ENCODE data around the gene ITGAV.

The ITGAV gene

DNA sequence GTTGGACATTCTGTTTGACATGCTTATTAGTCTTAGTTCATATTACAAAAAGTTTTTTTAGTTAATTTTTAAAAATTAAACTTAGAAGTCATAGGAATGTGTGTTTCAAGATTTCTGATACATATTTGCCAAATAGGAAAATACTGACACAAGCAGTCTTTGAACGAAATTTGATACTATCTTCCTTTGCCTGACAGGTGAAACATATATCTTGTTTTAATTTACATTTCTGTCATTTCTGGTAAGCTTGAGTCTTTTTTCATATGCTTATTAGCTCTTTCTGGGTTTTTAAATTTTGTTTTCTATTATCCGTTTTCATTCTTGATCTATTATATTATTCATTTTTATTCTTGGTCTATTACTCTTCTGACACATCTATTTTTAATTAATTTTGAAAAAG is 24.5 kb downstream of the ITGAV start:
- DNase-seq: no peak

DNA sequence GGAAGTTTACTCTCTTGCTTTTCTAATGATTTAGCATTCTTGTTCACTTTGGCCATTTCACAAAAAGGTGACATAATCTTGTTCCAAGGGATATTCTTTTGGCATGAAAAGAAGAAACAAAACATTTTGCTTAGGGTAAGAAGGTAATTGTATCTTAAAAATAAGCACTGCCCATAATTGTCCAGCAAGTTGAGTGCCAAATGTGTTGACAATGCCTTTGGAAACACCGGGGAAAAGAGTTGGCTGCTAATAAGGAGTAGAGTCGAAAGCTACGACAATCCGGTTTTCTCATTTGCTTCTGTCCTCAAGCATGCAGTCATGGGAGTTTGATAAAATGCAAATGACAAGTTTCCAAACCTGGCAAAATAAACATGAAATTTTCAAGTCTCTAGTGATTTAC is 27.3 kb downstream of the ITGAV start:
- DNase-seq: no peak

DNA sequence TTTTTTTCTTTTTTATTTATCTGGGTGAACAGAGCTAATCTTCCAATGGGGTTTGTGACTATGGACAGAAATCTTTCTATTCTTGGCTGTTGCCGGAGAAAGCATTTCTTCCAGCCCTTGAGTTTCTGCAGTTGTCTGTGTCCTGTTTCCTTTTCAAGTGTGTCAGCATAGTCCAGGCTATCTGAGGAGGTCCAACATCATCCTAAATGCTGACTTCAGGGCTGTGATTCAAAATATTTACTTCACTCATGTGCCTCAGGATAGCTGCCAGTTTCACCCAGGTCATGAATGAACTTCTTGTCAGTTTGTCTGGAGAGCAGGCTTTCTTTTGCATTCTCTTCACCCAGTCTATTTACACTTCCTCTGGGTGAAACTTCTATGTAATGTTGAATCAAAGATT is 27.9 kb downstream of the ITGAV start:
- DNase-seq: no peak

DNA sequence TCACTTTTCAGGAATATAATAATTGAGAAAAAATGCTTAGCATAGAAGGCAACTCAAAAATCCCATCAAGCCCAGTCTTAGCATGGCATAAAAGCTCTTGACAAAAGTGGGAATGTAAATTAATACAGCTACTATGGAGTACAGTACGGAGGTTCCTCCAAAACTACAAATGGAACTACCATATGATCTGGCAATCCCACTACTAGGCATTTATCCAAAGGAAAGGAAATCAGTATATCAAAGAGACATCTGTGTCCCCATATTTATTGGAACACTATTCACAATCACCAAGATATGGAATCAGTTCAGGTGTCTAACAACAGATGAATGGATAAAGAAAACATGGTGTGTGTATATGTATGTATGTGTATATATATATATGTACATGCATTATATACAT is 28.8 kb downstream of the ITGAV start:
- DNase-seq: no peak

DNA sequence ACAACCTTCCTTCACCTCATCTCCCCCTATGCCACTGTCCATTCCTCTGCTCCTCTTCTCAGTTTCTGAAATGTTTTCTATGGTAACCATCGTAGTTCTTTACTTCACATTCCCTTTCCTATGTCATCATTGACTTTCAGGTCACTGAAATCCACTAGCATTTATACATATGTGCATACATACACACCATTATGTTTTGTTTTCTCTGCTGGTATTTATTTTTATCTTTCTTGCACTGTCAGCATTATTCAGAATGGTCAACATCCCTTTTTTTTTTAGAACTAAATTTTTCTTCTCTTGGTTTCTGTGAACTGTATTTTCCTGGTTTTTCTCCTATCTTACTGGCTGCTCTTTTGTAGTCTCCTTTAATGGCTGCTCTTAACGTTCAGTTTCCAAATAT is 33.2 kb downstream of the ITGAV start:
- DNase-seq: no peak

DNA sequence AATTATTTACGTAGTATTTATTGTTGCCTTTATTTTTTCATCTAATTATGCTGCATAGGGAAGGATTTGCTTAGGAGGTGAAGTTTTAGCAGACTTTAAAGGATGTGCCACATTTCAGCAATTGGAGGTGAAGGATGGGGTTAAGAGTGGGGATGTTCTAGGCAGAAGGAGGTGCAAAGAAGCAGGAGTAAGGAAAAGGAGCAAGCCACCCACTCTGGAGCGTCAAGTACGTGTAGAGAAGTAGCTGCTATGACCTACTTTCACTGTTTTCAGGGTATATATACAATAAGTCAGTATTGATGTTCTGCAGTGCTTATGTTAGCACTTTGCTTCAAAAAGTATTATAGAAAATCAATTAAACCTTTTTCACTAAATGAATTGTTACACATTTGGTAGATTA is 34.4 kb downstream of the ITGAV start:
- no peak for DNase-seq

DNA sequence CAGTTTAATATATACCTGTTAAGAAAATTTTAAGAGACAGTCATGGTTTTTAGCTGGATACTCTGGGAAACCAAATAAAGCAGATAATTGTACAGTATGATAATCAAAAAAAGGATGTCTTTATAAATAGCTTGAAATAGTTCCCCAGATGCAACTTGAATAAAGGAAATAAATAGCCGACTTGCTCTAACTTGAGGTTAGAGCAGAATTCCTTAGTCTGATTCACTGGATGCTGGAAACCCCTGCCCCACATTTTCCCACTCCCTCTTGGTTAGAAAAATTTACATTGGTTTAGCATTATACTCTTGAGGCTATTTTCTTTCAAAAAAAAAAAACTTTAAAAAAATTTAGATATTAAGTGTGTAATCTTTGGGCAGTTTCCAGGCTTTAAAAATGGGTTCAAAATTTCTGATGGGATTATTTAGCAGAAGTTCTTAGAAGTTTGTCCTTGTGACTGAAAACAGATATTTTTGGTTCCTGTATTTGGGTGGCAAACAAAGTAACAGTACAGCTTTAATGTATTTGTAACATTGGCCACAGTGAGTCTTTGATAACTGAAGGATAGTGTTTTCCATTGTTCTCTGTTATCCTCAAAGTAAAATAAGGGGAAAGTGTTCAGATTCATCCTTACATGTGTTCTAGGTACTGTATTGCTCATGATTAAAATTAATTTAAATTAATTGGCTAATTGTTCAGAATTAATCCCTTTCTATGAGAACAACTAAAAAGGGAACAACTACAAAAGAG is 39.6 kb downstream of the ITGAV start:
- DNase-seq: no peak

DNA sequence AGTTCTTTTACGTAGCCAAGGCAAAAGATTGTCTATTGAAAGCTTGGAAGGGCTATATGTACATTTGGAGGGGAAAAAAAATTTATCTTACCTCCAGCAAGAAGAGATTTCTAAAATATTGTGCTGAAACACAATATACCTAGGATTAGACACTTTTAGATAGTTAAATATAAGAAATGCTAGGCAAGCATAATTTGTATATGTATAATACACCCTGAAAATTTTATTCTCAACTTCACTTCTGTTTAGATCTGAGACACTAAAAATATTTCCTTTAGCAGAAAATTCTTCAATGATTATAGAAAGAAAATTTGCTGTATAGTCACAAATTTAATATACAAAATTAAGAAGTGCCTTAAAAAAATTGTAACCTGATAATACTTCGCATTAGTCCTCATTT is 42.6 kb downstream of the ITGAV start:
- DNase-seq: no peak

DNA sequence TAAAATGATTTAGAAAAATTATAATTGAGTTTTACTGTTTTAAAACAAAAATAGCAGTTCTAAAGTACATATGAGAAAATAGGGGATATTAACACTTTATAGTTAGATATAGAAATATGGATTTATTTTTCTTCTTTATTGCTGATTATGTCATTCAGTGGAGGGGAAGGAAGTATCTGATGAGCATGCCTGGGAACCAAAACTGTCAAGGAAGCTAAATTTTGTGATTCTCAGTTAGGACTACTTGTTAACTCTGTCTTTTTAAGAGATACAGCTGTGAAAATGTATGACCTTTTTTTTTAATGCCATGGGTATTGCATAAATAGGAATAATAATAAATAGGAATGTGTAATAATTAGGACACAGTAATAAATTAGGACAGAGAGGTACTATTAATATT is 44.8 kb downstream of the ITGAV start:
- no peak for DNase-seq

DNA sequence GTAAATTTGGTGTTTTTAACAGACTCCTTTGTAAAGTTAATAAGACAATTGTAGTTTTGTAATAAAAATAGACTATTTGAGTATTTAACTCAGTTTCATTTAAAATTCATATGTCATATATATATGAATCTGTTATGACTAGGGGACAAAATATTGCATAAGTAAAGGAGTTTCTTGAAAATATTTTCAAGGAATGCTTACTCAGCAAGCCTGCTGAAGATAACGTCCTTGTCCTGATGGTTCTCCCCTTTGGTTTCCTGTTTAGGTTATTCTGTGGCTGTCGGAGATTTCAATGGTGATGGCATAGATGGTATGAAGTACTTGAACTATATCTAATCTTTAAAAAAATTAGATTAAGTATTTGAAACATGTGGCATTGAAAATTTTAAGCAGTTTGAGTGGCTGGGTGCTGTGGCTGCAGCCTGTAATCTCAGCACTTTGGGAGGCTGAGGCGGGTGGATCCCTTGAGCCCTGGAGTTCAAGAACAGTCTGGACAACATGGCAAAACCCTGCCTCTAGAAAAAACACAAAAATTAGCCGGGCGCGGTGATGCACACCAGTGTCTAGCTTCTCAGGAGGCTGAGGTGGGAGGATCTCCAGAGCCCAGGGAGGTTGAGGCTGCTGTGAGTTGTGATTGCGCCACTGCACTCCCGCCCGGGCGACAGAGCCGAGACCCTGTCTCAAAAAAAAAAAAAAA is 47.1 kb downstream of the ITGAV start:
- DNase-seq: no peak

DNA sequence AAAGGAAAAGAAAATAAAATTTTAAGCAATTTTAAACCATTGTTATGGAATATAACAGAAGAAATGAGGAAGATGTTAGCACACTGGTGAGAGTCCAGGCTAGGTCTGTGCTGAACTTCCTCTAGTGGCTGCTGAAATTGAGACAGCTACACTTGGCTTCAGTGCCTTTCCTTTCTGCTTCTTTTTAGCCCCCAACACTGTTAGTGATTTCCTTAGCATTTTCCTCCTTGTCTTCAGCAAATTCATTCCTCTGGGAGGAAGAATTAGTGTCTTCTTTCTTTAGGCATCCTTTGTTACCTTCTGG is 47.6 kb downstream of the ITGAV start:
- no peak for DNase-seq

DNA sequence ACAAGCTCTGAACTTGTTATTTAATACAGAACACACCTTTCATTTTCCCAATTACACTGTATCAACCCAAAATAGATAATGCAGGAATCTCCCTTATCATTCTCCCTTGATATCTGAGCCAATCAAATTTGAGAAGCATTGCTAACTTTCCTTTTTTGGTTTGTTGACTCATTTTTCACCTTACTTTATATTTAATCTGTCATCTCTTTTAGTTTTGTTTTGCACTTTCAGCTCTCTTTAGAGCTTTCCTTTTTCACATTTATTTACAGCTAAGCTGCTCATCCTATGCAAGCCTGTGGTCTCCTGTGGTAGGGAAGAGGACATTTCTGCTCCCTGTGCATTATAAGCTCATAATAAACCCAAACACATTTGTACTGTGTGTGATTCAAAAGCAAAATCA is 50.1 kb downstream of the ITGAV start:
- DNase-seq: no peak

DNA sequence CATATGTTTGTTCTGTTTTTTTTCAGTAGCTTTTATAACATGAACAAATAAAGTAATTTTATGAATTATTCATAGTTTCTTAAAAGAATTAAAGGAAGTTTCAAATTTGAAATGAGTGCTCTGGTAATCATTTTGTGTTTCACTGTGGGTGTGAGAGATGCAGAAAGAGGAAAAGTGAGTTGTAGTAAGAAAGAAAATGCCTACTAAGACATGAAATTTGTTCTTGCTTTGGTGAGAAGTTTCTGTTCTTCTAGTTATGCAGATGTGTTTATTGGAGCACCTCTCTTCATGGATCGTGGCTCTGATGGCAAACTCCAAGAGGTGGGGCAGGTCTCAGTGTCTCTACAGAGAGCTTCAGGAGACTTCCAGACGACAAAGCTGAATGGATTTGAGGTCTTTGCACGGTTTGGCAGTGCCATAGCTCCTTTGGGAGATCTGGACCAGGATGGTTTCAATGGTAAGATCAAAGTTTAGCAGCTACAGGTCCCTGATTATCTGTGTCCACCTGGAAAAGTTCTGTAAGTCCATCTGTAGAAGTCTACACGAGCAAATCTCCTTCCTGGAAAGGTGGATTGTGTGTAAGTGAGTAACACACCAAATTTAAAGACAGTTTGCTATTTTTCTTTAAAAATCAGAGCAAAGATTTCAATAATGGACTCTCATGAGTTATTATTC is 51.4 kb downstream of the ITGAV start:
- DNase-seq: no peak

DNA sequence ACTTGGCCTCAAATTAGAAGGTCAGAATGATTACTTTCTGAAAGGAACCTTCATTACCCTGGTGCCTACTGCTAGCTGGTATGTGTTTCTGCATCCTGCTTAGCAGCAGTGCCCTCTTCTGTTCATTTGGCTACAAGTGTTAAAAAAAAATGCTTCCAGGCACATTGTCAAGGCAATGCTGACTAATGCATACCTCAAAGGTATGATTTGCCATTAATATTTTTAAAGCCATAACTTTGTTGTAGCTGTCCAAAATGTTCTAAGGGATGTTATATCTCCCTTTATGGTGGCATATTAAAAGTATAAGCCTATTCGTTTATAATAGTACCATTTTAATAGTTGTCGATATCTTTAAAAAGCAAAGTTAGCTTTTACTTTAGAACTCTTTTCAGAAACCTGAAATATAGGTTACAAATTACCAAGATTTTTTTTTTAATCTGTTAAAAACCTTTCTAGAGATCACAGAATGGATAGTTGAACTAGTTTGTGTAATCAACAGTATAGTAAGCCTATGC is 52.0 kb downstream of the ITGAV start:
- no peak for DNase-seq

DNA sequence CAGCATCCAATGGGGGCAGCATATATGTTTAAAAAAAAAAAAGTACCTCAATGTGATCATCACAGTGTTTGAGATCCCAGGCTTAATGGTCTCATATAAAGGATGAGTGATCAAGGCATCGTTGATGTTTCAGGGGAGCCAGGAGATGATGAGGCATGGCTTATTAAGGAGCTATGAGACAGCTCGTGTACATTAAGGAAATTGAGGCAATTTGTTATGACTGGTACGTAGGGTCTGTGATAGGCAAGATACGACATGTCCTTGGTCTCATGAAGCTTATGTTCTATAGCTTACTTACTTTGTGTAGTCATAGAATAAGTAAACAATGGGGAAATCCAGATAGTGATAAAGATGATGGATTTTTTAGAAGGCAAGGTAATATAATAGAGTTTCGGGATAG is 54.9 kb downstream of the ITGAV start:
- no peak for DNase-seq

DNA sequence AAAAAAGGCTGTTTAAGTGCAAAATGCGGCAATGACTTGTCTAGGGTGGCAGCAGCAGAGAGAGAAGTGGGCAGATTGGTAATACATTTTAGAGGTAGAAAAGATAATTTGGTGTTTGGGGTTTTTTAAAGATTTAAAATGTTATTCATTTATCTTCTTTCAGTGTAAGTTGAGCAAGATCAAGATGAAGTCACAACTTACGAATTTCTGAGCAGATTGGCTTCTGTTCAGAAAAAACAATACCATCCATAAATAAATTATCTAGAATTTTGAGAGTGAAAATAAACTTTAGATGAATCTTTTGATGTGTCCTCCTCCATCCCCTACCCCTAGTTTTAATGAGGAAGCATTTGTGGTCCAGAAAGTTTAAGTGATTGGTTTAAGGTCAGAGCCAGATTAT is 56.1 kb downstream of the ITGAV start:
- DNase-seq: no peak

DNA sequence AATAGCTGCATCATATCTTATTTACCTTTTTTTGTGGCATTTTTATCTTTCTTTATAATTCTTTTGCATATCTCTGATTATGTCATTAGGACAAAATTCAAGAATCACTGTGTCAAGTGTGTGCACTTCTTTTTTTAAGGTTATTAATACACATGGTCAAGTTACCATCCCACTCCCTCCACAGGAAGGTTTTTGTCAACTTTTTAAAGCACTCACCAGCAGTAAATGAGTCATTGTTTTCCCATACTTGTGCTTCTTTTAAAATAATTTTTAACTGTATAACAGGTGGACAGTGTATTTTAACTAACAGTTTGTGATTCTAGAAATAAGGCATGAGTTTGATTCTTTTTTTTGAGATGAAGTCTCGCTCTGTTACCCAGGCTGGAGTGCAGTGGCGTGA is 58.3 kb downstream of the ITGAV start:
- DNase-seq: no peak

DNA sequence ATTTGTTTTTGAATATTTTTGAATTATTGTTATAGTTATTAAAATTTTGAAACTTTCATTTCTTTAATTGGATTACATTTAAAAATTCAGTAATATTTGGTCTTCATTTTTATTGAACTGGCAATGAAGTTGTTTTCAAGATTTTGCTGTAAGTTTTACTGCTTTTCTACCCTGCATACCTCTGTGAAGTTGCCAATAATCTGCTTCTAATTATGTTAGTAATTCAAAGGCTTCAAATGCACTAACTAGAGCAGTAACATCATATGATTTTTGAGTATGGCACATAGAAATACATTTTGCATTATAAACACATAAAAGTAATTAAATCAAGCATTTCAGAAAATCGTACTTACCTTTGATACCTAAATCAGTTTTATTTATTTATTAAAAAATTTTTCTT is 63.7 kb downstream of the ITGAV start:
- DNase-seq: no peak

DNA sequence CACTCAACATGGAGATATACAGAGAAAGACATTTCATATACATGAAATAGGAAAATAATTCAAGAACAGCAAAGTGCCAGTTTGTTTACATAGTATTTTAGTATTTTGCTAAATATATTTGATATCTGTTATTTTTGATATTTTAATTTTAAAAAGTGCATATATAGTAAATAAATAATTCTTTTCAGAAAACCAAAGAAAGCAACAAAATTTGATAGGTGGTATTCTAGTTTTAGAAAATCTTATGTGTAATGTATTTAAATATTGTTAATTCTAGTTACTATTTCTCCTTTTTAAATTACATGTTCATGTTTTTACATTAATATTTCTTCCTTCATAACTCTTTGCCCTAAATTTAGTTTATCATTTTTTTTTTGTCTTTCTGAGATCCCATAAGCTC is 69.5 kb downstream of the ITGAV start:
- no peak for DNase-seq

DNA sequence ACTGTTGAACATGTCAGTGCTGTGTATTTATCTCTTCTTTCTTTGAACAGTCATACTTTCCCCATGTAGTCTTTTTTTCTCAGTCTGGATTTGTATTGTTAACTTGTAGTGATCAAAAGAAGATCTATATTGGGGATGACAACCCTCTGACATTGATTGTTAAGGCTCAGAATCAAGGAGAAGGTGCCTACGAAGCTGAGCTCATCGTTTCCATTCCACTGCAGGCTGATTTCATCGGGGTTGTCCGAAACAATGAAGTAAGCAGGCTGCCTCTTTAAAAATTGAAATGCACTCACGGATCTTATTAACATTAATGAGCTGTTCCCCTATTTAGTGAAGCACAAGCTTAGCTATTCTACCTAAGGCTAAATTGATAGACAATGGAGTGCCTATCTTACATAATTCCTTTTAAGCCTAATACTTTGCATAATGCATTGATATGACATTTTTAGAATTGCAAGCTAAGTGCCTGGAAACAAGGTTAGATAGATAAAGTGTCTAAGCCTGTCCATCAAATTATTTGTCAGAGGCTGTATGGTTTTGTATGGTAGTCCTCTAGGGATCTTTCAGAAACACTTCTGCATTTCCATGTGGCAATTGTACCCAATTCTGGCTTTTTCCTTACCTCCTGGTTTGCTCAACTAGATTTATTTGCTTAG is 74.7 kb downstream of the ITGAV start:
- no peak for DNase-seq

DNA sequence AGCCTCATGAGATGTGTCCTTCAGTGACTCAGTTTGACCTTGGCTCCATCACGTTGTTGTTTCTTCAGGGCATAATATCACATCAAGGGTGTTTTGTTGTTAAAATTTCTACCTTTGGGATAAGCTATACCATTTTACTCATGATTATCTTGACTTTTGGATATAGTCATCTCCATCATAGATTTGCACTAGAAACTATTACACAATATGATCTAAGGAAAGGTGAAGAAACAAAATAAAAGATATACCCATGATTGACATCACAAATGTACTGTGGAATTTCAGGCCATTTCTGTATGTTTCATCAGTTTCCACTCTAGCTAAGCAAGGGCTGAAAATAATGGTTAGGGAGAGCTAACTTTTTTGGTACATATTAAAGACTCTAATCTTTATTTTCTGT is 79.3 kb downstream of the ITGAV start:
- DNase-seq: no peak

DNA sequence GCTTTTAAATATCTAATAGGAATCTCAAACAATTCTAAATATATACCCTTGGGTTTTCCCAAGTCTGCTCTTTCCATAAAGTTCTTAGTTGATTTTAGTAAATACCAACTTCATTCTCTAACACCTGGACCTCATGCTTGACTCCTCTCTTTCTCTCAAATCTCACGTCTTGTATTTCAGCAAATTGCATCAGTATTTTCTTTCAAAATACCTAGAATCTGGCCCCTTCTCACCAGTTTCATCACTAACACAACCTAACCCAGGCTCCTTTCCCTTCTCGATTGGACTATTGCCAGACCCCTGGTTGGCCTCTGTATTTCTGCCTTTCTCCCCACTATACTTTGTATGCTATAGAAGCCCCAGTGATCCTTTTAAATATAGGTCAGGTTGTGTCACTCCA is 81.0 kb downstream of the ITGAV start:
- DNase-seq: no peak

DNA sequence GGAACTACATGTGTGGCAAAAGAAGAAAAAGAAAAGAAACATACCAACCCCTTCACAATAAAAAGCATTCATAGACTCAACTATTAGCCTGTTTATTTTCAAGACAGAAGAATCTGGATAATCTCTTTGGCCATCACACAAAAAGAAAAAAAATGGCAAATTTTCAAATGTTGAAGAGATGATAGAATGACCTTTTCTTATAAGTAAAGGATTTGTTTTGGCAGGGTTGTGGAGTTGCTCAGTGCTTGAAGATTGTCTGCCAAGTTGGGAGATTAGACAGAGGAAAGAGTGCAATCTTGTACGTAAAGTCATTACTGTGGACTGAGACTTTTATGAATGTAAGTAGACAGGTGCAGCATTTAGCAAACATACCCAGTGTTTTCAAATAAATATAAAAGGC is 85.5 kb downstream of the ITGAV start:
- DNase-seq: no peak

DNA sequence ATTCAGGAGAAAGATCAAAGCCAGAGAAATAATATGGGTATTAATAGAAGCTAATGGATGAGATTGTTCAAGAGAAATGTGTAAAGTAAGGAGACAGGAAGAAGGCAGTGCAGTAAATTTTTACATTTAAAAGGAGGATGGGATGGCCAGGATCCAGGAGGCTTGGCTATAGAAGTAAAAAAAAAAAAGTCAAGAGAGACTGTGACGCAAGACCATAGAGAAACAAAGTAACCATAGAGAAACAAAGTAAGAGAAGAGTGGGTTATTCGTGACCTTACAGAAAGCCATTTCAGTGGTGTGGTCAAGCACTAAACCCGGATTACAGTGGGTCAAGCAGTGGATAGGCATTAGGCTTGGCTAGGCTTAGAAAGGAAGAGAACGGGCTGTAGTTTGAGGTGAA is 93.5 kb downstream of the ITGAV start:
- DNase-seq: no peak

Data from activated CD4-positive, CD25-positive, alpha-beta regulatory T cell treated with anti-CD3 and anti-CD28 coated beads, Interleukin-2, amount 50 U/mL, for 72 hours (primary cell).